ENCODE data around the gene EFNA2.

- TF ChIP-seq, protein P1, sequence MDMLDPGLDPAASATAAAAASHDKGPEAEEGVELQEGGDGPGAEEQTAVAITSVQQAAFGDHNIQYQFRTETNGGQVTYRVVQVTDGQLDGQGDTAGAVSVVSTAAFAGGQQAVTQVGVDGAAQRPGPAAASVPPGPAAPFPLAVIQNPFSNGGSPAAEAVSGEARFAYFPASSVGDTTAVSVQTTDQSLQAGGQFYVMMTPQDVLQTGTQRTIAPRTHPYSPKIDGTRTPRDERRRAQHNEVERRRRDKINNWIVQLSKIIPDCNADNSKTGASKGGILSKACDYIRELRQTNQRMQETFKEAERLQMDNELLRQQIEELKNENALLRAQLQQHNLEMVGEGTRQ (IDR thresholded peaks at IDR 0.05; ENCODE audit: borderline replicate concordance, low read depth, low read length) = no peak
- TF ChIP-seq RXRA (IDR thresholded peaks at IDR 0.05; ENCODE audit: borderline replicate concordance, low read depth) (no peak), YY1 (IDR thresholded peaks at IDR 0.05; ENCODE audit: low read depth) (no peak)
- TF ChIP-seq, protein P2, sequence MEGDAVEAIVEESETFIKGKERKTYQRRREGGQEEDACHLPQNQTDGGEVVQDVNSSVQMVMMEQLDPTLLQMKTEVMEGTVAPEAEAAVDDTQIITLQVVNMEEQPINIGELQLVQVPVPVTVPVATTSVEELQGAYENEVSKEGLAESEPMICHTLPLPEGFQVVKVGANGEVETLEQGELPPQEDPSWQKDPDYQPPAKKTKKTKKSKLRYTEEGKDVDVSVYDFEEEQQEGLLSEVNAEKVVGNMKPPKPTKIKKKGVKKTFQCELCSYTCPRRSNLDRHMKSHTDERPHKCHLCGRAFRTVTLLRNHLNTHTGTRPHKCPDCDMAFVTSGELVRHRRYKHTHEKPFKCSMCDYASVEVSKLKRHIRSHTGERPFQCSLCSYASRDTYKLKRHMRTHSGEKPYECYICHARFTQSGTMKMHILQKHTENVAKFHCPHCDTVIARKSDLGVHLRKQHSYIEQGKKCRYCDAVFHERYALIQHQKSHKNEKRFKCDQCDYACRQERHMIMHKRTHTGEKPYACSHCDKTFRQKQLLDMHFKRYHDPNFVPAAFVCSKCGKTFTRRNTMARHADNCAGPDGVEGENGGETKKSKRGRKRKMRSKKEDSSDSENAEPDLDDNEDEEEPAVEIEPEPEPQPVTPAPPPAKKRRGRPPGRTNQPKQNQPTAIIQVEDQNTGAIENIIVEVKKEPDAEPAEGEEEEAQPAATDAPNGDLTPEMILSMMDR (IDR thresholded peaks at IDR 0.05) = no peak
Measured at GRCh38 chr19:1236576-1236975, 49.1 kb upstream of the EFNA2 start.

All from SK-N-SH (cell line).